Loucy (cell line): ENCODE measurements around the gene RPUSD1.

ENCODE experiments used
- H2AFZ ChIP-seq: fragments of 200-600 bp; sonication (generic); 2 replicates; pipeline ENCODE4 v1.6.0; 2016; ENCODE audit warnings: antibody characterized with exemption, mild to moderate bottlenecking, low read length, moderate library complexity
- H3F3A ChIP-seq: fragments of 200-600 bp; 2 replicates; pipeline ENCODE4 v1.6.0; 2016; ENCODE audit warnings: antibody characterized with exemption, low read depth, mild to moderate bottlenecking
- H3K27me3 ChIP-seq: fragments of 200-600 bp; sonication (generic); 2 replicates; pipeline ENCODE4 v1.6.1; 2014; ENCODE audit warnings: low read length, mild to moderate bottlenecking; ENCODE audit not compliant: insufficient read depth, poor library complexity, severe bottlenecking
- H3K36me3 ChIP-seq: fragments of 200-600 bp; sonication (generic); 2 replicates; pipeline ENCODE4 v1.6.1; 2016; ENCODE audit warnings: low read length; ENCODE audit not compliant: insufficient read depth
- H3K4me1 ChIP-seq: fragments of 200-600 bp; sonication (generic); 2 replicates; pipeline ENCODE4 v1.5.1; 2014; ENCODE audit warnings: low read length, mild to moderate bottlenecking; ENCODE audit not compliant: insufficient read depth, poor library complexity, severe bottlenecking
- H3K4me2 ChIP-seq: fragments of 200-600 bp; sonication (generic); 2 replicates; pipeline ENCODE4 v1.6.0; 2014; ENCODE audit warnings: antibody characterized with exemption, low read length, low read depth, mild to moderate bottlenecking; ENCODE audit not compliant: poor library complexity, severe bottlenecking
- H3K4me3 ChIP-seq: fragments of 200-600 bp; sonication (generic); 2 replicates; pipeline ENCODE4 v1.5.1; 2014; ENCODE audit warnings: low read length, mild to moderate bottlenecking, mixed read lengths; ENCODE audit not compliant: poor library complexity, severe bottlenecking
- H3K79me2 ChIP-seq: fragments of 200-600 bp; sonication (generic); 2 replicates; pipeline ENCODE4 v1.6.1; 2014; ENCODE audit warnings: low read length; ENCODE audit not compliant: insufficient read depth
- H3K9ac ChIP-seq: fragments of 200-600 bp; sonication (generic); 2 replicates; pipeline ENCODE4 v1.6.0; 2014; ENCODE audit warnings: mild to moderate bottlenecking, low read depth, low read length, moderate library complexity; ENCODE audit not compliant: poor library complexity, severe bottlenecking
- H3K9me2 ChIP-seq: fragments of 200-600 bp; sonication (generic); replicated peaks from 2 replicates; pipeline ENCODE4 v1.6.1; 2016; ENCODE audit warnings: low read depth, low read length, mixed read lengths
- H3K9me3 ChIP-seq: fragments of 200-600 bp; sonication (generic); 2 replicates; pipeline ENCODE4 v1.6.1; 2014; ENCODE audit warnings: mild to moderate bottlenecking, antibody characterized with exemption, low read length, low read depth; ENCODE audit not compliant: insufficient read depth
- H4K20me1 ChIP-seq: fragments of 200-600 bp; sonication (generic); 2 replicates; pipeline ENCODE4 v1.6.0; 2014; ENCODE audit warnings: antibody characterized with exemption, low read length, mild to moderate bottlenecking; ENCODE audit not compliant: insufficient read depth, poor library complexity, severe bottlenecking
- EZH2phosphoT487 ChIP-seq: fragments of 200-600 bp; IDR thresholded peaks from 2 replicates; pipeline ENCODE4 v1.6.1; 2018; ENCODE audit warnings: antibody characterized with exemption, mild to moderate bottlenecking, moderate library complexity, borderline replicate concordance
- TF ChIP-seq, protein P1 (sequence below): fragments of 200-600 bp; sonication (generic); conservative IDR thresholded peaks from 2 replicates; pipeline ENCODE4 v1.5.1; 2014; ENCODE audit warnings: mild to moderate bottlenecking, antibody characterized with exemption, low read length

Gene RPUSD1

DNA sequence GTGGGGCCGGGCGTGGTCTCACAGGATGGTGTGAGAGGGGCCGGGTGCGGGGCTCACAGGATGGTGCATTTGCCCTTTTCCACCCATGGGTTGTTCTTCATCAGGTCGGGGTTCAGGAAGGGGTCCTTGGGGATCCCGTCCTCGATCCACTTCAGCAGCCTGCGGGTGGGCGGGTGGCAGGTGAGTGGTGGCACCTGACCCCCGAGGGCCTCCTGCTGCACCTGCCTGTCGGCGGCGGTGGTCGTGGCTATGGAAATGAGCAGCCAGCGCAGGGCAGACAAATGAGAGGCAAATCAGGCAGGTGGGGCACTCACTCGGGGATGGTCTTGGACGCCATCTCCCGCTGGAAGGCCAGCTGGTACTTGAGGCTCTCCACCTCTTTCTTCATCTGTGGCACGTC is 10.5 kb upstream of the RPUSD1 start:
- Histone ChIP-seq H3F3A (no peaks in the 10 kb centered on the region), H3K36me3 (no peaks in the 10 kb centered on the region), H3K27me3 (no peaks in the 10 kb centered on the region), H3K9ac (no peak overlapping the region), H4K20me1 (no peaks in the 10 kb centered on the region), H3K4me2 (no peak overlapping the region), H3K9me2 (no peaks in the 10 kb centered on the region), H2AFZ (no peak overlapping the region), H3K4me3 (no peak overlapping the region), H3K79me2 (no peaks in the 10 kb centered on the region), H3K9me3 (no peaks in the 10 kb centered on the region), H3K4me1 (no peaks in the 10 kb centered on the region)
- TF ChIP-seq, protein P1, sequence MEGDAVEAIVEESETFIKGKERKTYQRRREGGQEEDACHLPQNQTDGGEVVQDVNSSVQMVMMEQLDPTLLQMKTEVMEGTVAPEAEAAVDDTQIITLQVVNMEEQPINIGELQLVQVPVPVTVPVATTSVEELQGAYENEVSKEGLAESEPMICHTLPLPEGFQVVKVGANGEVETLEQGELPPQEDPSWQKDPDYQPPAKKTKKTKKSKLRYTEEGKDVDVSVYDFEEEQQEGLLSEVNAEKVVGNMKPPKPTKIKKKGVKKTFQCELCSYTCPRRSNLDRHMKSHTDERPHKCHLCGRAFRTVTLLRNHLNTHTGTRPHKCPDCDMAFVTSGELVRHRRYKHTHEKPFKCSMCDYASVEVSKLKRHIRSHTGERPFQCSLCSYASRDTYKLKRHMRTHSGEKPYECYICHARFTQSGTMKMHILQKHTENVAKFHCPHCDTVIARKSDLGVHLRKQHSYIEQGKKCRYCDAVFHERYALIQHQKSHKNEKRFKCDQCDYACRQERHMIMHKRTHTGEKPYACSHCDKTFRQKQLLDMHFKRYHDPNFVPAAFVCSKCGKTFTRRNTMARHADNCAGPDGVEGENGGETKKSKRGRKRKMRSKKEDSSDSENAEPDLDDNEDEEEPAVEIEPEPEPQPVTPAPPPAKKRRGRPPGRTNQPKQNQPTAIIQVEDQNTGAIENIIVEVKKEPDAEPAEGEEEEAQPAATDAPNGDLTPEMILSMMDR: no peak

DNA sequence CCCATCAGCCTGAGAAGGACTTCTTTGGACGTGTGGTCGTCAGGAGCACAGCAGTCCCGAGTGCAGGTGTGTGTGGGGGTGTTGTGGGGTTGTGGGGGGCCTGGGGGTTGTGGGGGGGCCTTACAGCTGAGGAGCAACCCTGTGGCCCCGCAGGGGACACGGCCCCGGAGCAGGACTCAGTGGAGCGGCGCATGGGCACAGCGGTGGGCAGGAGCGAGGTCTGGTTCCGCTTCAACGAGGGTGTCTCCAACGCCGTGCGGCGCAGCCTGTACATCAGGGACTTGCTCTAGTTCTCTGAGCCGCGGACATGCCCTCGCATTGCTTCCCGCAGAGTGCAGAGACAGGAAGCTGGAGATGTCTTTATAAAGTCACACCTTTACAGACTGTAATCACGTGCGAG is 9.5 kb upstream of the RPUSD1 start:
- H3K79me2 ChIP-seq: no peaks in the 10 kb centered on the region
- H3F3A ChIP-seq: no peaks in the 10 kb centered on the region
- no peaks in the 10 kb centered on the region for H4K20me1 ChIP-seq
- no peaks in the 10 kb centered on the region for H3K9me2 ChIP-seq
- no peaks in the 10 kb centered on the region for H3K27me3 ChIP-seq
- H3K4me3 ChIP-seq: no peak overlapping the region
- H3K9ac ChIP-seq: no peak overlapping the region
- H3K4me2 ChIP-seq: no peak overlapping the region
- no peaks in the 10 kb centered on the region for H3K36me3 ChIP-seq
- H2AFZ ChIP-seq: no peak overlapping the region
- TF ChIP-seq, protein P1: no peak
- TF ChIP-seq EZH2phosphoT487: no peak
- H3K9me3 ChIP-seq: no peaks in the 10 kb centered on the region
- H3K4me1 ChIP-seq: no peaks in the 10 kb centered on the region

DNA sequence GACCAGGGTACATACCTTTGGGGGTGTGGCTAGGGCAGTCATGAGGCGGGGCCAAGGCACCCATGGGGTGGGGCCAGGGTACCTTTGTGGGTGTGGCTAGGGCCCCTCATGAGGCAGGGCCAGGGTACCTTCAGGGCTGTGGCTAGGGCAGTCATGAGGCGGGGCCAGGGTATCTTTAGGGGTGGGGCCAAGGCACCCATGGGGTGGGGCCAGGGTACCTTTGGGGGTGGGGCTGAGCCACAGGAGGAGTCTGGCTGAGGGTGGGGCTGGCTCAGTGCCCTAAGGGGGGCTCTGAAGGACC is 8.9 kb upstream of the RPUSD1 start:
- H3K4me3 ChIP-seq: no peak overlapping the region

More for the DNA sequence above, 8.9 kb upstream of the RPUSD1 start:
- H2AFZ ChIP-seq: no peak overlapping the region
- no peaks in the 10 kb centered on the region for H3K4me1 ChIP-seq
- no peaks in the 10 kb centered on the region for H3K27me3 ChIP-seq
- no peaks in the 10 kb centered on the region for H3K9me2 ChIP-seq
- TF ChIP-seq EZH2phosphoT487: no peak
- TF ChIP-seq, protein P1: no peak
- H3K79me2 ChIP-seq: no peaks in the 10 kb centered on the region
- H4K20me1 ChIP-seq: no peaks in the 10 kb centered on the region
- H3F3A ChIP-seq: no peaks in the 10 kb centered on the region
- no peak overlapping the region for H3K9ac ChIP-seq
- no peaks in the 10 kb centered on the region for H3K36me3 ChIP-seq
- no peak overlapping the region for H3K4me2 ChIP-seq
- H3K9me3 ChIP-seq: no peaks in the 10 kb centered on the region
